GM12878 (cell line): ENCODE results near the gene IL17B. TPM values are rescaled to one million over a fixed set of nuclear protein-coding genes. Genes with fewer than 3 reads are reported as not detected.

Source experiments
- ATAC-seq: fragments of 200-7000 bp; cut with Tn5 transposase; 3 replicates; pipeline ENCODE4 v1.9.1; 2020; ENCODE audit warnings: mild to moderate bottlenecking, moderate library complexity
- BruUV-seq: library from RNA; stranded (reverse); fragments of 400-500 nt; replicated peaks from 2 replicates; lab custom pipeline; 2021; lab: Mats Ljungman, UMichigan
- CTCF ChIA-PET: fragments of 300-600 bp; sonication (Branson Sonifier 250); formaldehyde crosslinking; extraction: SDS; loops from one replicate; lab custom pipeline; 2021; ENCODE audit warnings: inconsistent platforms; lab: Yijun Ruan, JAX
- POLR2A ChIA-PET: fragments of 350-600 bp; formaldehyde crosslinking; extraction: SDS; loops from one replicate; lab custom pipeline; 2021; ENCODE audit warnings: inconsistent platforms; lab: Charles Lee
- RAD21 ChIA-PET: fragments of 300-600 bp; sonication (Branson Sonifier 250); formaldehyde crosslinking; loops from one replicate; lab custom pipeline; 2023; ENCODE audit warnings: antibody characterized with exemption; ENCODE audit not compliant: unreplicated experiment; lab: Charles Lee
- SMC1A ChIA-PET: fragments of 300-600 bp; sonication (Branson Sonifier 250); formaldehyde crosslinking; loops from one replicate; lab custom pipeline; 2023; ENCODE audit not compliant: unreplicated experiment, uncharacterized antibody; lab: Charles Lee
- DNase-seq: peaks from one replicate; pipeline ENCODE4 v3.0.0-alpha.2; 2011; ENCODE audit warnings: low read depth, low spot score
- FAIRE-seq: peaks from 3 replicates; lab custom pipeline; 2011; peaks lifted over from hg19 to GRCh38; lab: Jason Lieb, UNC
- H2AFZ ChIP-seq: 2 replicates; pipeline ENCODE4 v1.6.0; 2011; ENCODE audit warnings: low read depth, low read length, control low read depth; ENCODE audit not compliant: control insufficient read depth
- H3K27ac ChIP-seq: 2 replicates; pipeline ENCODE4 v1.5.1; 2011; ENCODE audit warnings: control low read depth; ENCODE audit not compliant: control insufficient read depth, insufficient read depth
- H3K27me3 ChIP-seq, 2 experiments: replicated peaks in 1 of 2; 2 replicates each; pipeline versions ENCODE4 v1.6.0 to v1.6.1; 2011; ENCODE audit warnings: low read length in 1 of 2; ENCODE audit not compliant: control insufficient read depth in 2 of 2, insufficient read depth in 2 of 2
- H3K36me3 ChIP-seq, 2 experiments: 2 replicates each; pipeline ENCODE4 v1.5.1; 2011; ENCODE audit warnings: low read length in 1 of 2; ENCODE audit not compliant: control insufficient read depth in 2 of 2, insufficient read depth in 2 of 2
- H3K4me1 ChIP-seq: 2 replicates; pipeline ENCODE4 v1.6.1; 2011; ENCODE audit warnings: mild to moderate bottlenecking, low read length, moderate library complexity, mixed read lengths; ENCODE audit not compliant: control insufficient read depth, insufficient read depth
- H3K4me2 ChIP-seq: 2 replicates; pipeline ENCODE4 v1.6.0; 2011; ENCODE audit warnings: control low read depth; ENCODE audit not compliant: control insufficient read depth, insufficient read depth
- H3K4me3 ChIP-seq: fragments of 200-600 bp; sonication (generic); 2 replicates; pipeline ENCODE4 v1.5.1; 2016
- H3K79me2 ChIP-seq: 2 replicates; pipeline ENCODE4 v1.6.0; 2011; ENCODE audit warnings: low read length; ENCODE audit not compliant: control insufficient read depth, insufficient read depth
- H3K9ac ChIP-seq: 2 replicates; pipeline ENCODE4 v1.8.0; 2011; ENCODE audit warnings: low read length, control low read depth, mixed read lengths; ENCODE audit not compliant: control insufficient read depth, insufficient read depth
- H3K9me3 ChIP-seq: replicated peaks from 3 replicates; pipeline ENCODE4 v1.5.1; 2011; ENCODE audit warnings: mild to moderate bottlenecking, low read length; ENCODE audit not compliant: control insufficient read depth, insufficient read depth
- H4K20me1 ChIP-seq: 2 replicates; pipeline ENCODE4 v1.6.0; 2011; ENCODE audit not compliant: control insufficient read depth, insufficient read depth
- ATF2 ChIP-seq: IDR thresholded peaks from 2 replicates; pipeline ENCODE4 v1.6.1; 2012; ENCODE audit warnings: low read length, inconsistent platforms
- JUNB ChIP-seq: IDR thresholded peaks from 2 replicates; pipeline ENCODE4 v1.6.1; 2016; ENCODE audit warnings: antibody characterized with exemption, mild to moderate bottlenecking
- STAT1 ChIP-seq: fragments of 450-650 bp; conservative IDR thresholded peaks from 2 replicates; pipeline ENCODE4 v1.6.1; 2014; ENCODE audit warnings: antibody characterized with exemption, mild to moderate bottlenecking
- TCF12 ChIP-seq: IDR thresholded peaks from 2 replicates; pipeline ENCODE4 v1.6.1; 2011; ENCODE audit warnings: low read depth, mild to moderate bottlenecking, low read length
- WRNIP1 ChIP-seq: IDR thresholded peaks from 2 replicates; pipeline ENCODE4 v1.6.1; 2011; ENCODE audit warnings: low read depth, low read length, improper control_type of control experiment, borderline replicate concordance
- ZBTB4 ChIP-seq: fragments of 450-650 bp; formaldehyde crosslinking; IDR thresholded peaks from 2 replicates; pipeline ENCODE4 v1.4.0; 2022; ENCODE audit warnings: mild to moderate bottlenecking, moderate library complexity
- WGBS: methylation state at CpG from one replicate; pipeline ENCODE4 v1.1.6; 2016; ENCODE audit warnings: low lambda C conversion rate; ENCODE audit not compliant: insufficient replicate concordance, insufficient coverage; ENCODE audit errors: missing lambda C conversion rate; 5-methylcytosine and 5-hydroxymethylcytosine counted together
- in situ Hi-C: fragments of 300-500 bp; cut with MboI; formaldehyde crosslinking; loops from 9 replicates; pipeline ENCODE4 v1.14.3; 2018; ENCODE audit warnings: mixed read lengths
- intact Hi-C: fragments of 100-400 bp; cut with micrococcal nuclease; formaldehyde crosslinking; loops from one replicate; pipeline ENCODE4 v1.14.2; 2022; ENCODE audit not compliant: unreplicated experiment
- polyA plus RNA-seq, 11 experiments: library from polyadenylated mRNA; depleted of rRNA in 4 of 11; unstranded in 6 of 11; stranded (reverse) in 5 of 11; fragments of >200 nt; fragmentation: Nextera tagmentation in 4 of 11; fragmentation: Illumina TruSeq in 1 of 11; extraction: Ambion mirVana in 4 of 11; extraction: Trizol in 1 of 11; gene quantifications; 1 replicate in 1 of 11; 2 replicates in 10 of 11; pipeline versions ENCODE4 v1.2.1 to v1.2.3, GENCODE V29; 2011 to 2016; ENCODE audit warnings: inconsistent platforms in 2 of 11, missing spikeins in 2 of 11, low read depth in 1 of 11
- total RNA-seq, 4 experiments: library from RNA; depleted of rRNA in 3 of 4; stranded (reverse); fragments of >200 nt in 3 of 4; fragmentation: Illumina TruSeq in 1 of 4; extraction: Trizol in 1 of 4; gene quantifications; 2 replicates each; pipeline versions ENCODE4 v1.2.1 to v1.2.3, GENCODE V29; 2013 to 2021
- TF ChIP-seq, protein P1 (sequence below): IDR thresholded peaks from 2 replicates; pipeline ENCODE4 v1.6.1; 2011; ENCODE audit warnings: low read depth, mild to moderate bottlenecking, low read length, moderate library complexity, borderline replicate concordance; ENCODE audit errors: extremely low read depth
- TF ChIP-seq, protein P2 (sequence below): IDR thresholded peaks from 2 replicates; pipeline ENCODE4 v1.6.1; 2012; ENCODE audit warnings: improper control_type of control experiment, low read depth, low read length; ENCODE audit not compliant: insufficient replicate concordance

The IL17B gene
- total and polyA plus RNA-seq, 10 of the 15 experiments (the other 5 are each of a cell fraction or from before 2014, with no cell fraction given): not detected

GRCh38 chr5:149379818-149380374 lies 804 bp upstream of the IL17B start:
- ChIA-PET CTCF (interaction anchor here (0.7 to 12.8 kb wide), 10 partner anchors 8 to 238 kb away, joined by 3 to 137 read pairs (median 24); no protein-coding TSS in a partner anchor), POLR2A (no interaction called here), SMC1A (interaction anchor here (2.0 to 6.5 kb wide), 2 partner anchors 53 to 185 kb away, joined by 7 to 52 read pairs; no protein-coding TSS in a partner anchor), RAD21 (interaction anchor here (0.9 to 4.9 kb wide), 4 partner anchors 49 to 185 kb away, joined by 3 to 22 read pairs (median 4); partner anchors contain the start of gene CSNK1A1)
- BruUV-seq: no TSS peak
- no peaks in the 10 kb centered on the region for H4K20me1 ChIP-seq
- ATAC-seq: no peak
- H3K9me3 ChIP-seq: no peaks in the 10 kb centered on the region
- no peaks in the 10 kb centered on the region for H3K36me3 ChIP-seq
- no peak overlapping the region for H3K27ac ChIP-seq
- H2AFZ ChIP-seq: no peak overlapping the region
- no peaks in the 10 kb centered on the region for H3K4me1 ChIP-seq
- H3K4me2 ChIP-seq: no peak overlapping the region
- no peak for FAIRE-seq
- no peaks in the 10 kb centered on the region for H3K79me2 ChIP-seq
- no peak overlapping the region for H3K9ac ChIP-seq
- intact Hi-C loops (loop anchor here (5.0 kb wide), 1 partner anchor 237 kb away; no protein-coding TSS in a partner anchor), in situ Hi-C loops (no loop called here)
- H3K27me3 ChIP-seq: peaks cover 0 to 2% of the 10 kb centered on the region in 2 experiments; a peak in 2 of 4 replicates
- no peak overlapping the region for H3K4me3 ChIP-seq
- WGBS: 60% methylated on average over 5 of the region's 5 CpGs
- no peak for DNase-seq
- TF ChIP-seq STAT1 (no peak), WRNIP1 (no peak), ATF2 (no peak), TCF12 (no peak), ZBTB4 (CRISPR knock-in tag) (no peak), JUNB (no peak)
- TF ChIP-seq, protein P1, sequence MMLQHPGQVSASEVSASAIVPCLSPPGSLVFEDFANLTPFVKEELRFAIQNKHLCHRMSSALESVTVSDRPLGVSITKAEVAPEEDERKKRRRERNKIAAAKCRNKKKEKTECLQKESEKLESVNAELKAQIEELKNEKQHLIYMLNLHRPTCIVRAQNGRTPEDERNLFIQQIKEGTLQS: no peak
- TF ChIP-seq, protein P2, sequence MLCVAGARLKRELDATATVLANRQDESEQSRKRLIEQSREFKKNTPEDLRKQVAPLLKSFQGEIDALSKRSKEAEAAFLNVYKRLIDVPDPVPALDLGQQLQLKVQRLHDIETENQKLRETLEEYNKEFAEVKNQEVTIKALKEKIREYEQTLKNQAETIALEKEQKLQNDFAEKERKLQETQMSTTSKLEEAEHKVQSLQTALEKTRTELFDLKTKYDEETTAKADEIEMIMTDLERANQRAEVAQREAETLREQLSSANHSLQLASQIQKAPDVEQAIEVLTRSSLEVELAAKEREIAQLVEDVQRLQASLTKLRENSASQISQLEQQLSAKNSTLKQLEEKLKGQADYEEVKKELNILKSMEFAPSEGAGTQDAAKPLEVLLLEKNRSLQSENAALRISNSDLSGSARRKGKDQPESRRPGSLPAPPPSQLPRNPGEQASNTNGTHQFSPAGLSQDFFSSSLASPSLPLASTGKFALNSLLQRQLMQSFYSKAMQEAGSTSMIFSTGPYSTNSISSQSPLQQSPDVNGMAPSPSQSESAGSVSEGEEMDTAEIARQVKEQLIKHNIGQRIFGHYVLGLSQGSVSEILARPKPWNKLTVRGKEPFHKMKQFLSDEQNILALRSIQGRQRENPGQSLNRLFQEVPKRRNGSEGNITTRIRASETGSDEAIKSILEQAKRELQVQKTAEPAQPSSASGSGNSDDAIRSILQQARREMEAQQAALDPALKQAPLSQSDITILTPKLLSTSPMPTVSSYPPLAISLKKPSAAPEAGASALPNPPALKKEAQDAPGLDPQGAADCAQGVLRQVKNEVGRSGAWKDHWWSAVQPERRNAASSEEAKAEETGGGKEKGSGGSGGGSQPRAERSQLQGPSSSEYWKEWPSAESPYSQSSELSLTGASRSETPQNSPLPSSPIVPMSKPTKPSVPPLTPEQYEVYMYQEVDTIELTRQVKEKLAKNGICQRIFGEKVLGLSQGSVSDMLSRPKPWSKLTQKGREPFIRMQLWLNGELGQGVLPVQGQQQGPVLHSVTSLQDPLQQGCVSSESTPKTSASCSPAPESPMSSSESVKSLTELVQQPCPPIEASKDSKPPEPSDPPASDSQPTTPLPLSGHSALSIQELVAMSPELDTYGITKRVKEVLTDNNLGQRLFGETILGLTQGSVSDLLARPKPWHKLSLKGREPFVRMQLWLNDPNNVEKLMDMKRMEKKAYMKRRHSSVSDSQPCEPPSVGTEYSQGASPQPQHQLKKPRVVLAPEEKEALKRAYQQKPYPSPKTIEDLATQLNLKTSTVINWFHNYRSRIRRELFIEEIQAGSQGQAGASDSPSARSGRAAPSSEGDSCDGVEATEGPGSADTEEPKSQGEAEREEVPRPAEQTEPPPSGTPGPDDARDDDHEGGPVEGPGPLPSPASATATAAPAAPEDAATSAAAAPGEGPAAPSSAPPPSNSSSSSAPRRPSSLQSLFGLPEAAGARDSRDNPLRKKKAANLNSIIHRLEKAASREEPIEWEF: no peak
